Heart right ventricle (tissue), 16 donors: Measurements from ENCODE around the gene MB21D2. TPM values are rescaled to one million over a fixed set of nuclear protein-coding genes. Genes with fewer than 3 reads are reported as not detected.

Experiments used
- ATAC-seq, 8 donors: fragments of 200-7000 bp; cut with Tn5 transposase; one replicate each; pipeline ENCODE4 v1.9.1; 2020; ENCODE audit warnings: mild to moderate bottlenecking in 8 of 8, moderate library complexity in 8 of 8, moderate number of reproducible peaks in 1 of 8
- DNase-seq, 2 donors: peaks; one replicate each; pipeline ENCODE4 v3.0.0-alpha.2; 2020
- H3K27ac ChIP-seq, 10 donors: fragments of 200-600 bp; sonication (generic) in 2 of 10; one replicate each; pipeline versions ENCODE4 v1.5.0 to v1.8.0; 2020 to 2022; ENCODE audit warnings: mild to moderate bottlenecking in 3 of 10
- H3K27me3 ChIP-seq, 7 donors: fragments of 200-600 bp; one replicate each; pipeline ENCODE4 v1.8.0; 2021 to 2022; ENCODE audit warnings: mild to moderate bottlenecking in 2 of 7
- H3K36me3 ChIP-seq, 9 donors: fragments of 200-600 bp; sonication (generic) in 1 of 9; one replicate each; pipeline versions ENCODE4 v1.5.0 to v1.8.0; 2020 to 2022; ENCODE audit warnings: mild to moderate bottlenecking in 2 of 9
- H3K4me1 ChIP-seq, 9 donors: fragments of 200-600 bp; sonication (generic) in 1 of 9; one replicate each; pipeline versions ENCODE4 v1.5.0 to v1.8.0; 2020 to 2022; ENCODE audit warnings: mild to moderate bottlenecking in 4 of 9
- H3K4me3 ChIP-seq, 10 donors: fragments of 200-600 bp; sonication (generic) in 2 of 10; one replicate each; pipeline versions ENCODE4 v1.5.0 to v1.8.0; 2020 to 2022; ENCODE audit warnings: mild to moderate bottlenecking in 7 of 10, moderate library complexity in 2 of 10
- H3K9me3 ChIP-seq, 11 donors: fragments of 200-600 bp in 10 of 11; sonication (generic) in 2 of 11; one replicate each; pipeline versions ENCODE4 v1.5.0 to v1.8.0; 2013 to 2022; ENCODE audit warnings: mild to moderate bottlenecking in 2 of 11, control low read depth in 1 of 11, moderate library complexity in 1 of 11
- WGBS, 2 donors: extraction: QIAGEN DNeasy Blood & Tissue Kit; methylation state at CpG; one replicate each; pipeline ENCODE4 v1.1.7; 2013; ENCODE audit warnings: inconsistent platforms in 1 of 2; 5-methylcytosine and 5-hydroxymethylcytosine counted together
- intact Hi-C, 10 donors: fragments of 100-400 bp; cut with DNase I; formaldehyde crosslinking; loops; one replicate each; pipeline versions ENCODE4 v1.11.1 to v1.14.2; 2022
- polyA plus RNA-seq, 2 donors: library from polyadenylated mRNA; stranded (reverse); fragments of 200-250 nt; gene quantifications; one replicate each; pipeline ENCODE4 v1.2.3, GENCODE V29; 2013
- total RNA-seq, 10 donors: library from RNA; stranded (reverse); fragmentation: NEBNext Ultra II Directional in 3 of 10; extraction: Animal tissue kit (Norgen Biotek cat#: 25700) in 3 of 10; gene quantifications; one replicate each; pipeline versions ENCODE4 v1.2.1 to v1.2.4, GENCODE V29; 2021 to 2023
- TF ChIP-seq, protein P1 (sequence below), 9 donors: fragments of 200-600 bp; sonication (generic) in 2 of 9; IDR thresholded peaks; one replicate each; pipeline versions ENCODE4 v1.5.0 to v1.8.0; 2021 to 2022; ENCODE audit warnings: antibody characterized with exemption in 9 of 9, mild to moderate bottlenecking in 5 of 9, moderate library complexity in 1 of 9
- donor health status: Arrhythmogenic right ventricular cardiomyopathy.
- donor health status: ischemic (EF 13 %, LVEDD 7.1; RV severe dilation, severe dysfunction).
- donor health status: healthy with polysubstance abuse.
- donor health status: DM: no; HTN: yes; CAD: no.
- donor health status: DM: no; HTN: no; CAD: no.
- donor health status: ischemic (EF 25% LVEDD 6.9; RV normal size, moderate dysfunction).
- donor health status: ischemic (EF 25% LVEDD 5.7; RV mildly dilated, moderate dysfunction).
- donor health status: healthy.
- donor health status: DM: yes; HTN: yes; CAD: no.
- donor health status: Ischemic cardiomyopathy.
- donor health status: ischemic (EF 35%, LVEDD 5.7; RV mildly dilated, moderate dysfunction).
- donor health status: nonischemic (EF 11% LVEDD 7.7; RV severe dilation, severe dysfunction).
- donor health status: DM: yes; HTN: yes; CAD: no.
- donor health status: PGD.
- donor health status: ischemic (EF 29% LVEDD 5.4; RV normal size, mild dysfunction).
- donor health status: nonischemic (EF 23%, LVEDD 6.1; RV moderate dilation, normal function).

The MB21D2 gene
- total and polyA plus RNA-seq, 12 donors: 0.80 to 4.4 (median 2.8) TPM

DNA sequence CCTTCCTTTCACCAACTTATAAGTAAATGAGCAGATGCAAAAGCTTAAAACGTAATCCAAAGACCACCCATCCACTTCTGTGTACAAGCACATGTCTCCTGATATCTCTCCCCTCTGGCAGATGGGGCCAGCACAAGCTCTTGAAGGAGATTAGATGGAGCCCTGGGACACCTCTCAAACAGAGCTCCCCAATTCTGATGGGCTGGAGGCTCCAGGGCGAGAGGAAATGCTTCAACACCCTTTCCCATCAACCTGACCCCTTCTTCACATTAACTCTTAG, 73.2 kb downstream of the MB21D2 start:
- ATAC-seq (no peak), DNase-seq (no peak)
- no peaks in the 10 kb centered on the region for H3K27me3 ChIP-seq
- TF ChIP-seq, protein P1, sequence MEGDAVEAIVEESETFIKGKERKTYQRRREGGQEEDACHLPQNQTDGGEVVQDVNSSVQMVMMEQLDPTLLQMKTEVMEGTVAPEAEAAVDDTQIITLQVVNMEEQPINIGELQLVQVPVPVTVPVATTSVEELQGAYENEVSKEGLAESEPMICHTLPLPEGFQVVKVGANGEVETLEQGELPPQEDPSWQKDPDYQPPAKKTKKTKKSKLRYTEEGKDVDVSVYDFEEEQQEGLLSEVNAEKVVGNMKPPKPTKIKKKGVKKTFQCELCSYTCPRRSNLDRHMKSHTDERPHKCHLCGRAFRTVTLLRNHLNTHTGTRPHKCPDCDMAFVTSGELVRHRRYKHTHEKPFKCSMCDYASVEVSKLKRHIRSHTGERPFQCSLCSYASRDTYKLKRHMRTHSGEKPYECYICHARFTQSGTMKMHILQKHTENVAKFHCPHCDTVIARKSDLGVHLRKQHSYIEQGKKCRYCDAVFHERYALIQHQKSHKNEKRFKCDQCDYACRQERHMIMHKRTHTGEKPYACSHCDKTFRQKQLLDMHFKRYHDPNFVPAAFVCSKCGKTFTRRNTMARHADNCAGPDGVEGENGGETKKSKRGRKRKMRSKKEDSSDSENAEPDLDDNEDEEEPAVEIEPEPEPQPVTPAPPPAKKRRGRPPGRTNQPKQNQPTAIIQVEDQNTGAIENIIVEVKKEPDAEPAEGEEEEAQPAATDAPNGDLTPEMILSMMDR (IDR thresholded peaks at IDR 0.05): no peak
- intact Hi-C loops: no loop called here
- WGBS, 2 donors: 70 to 76% methylated on average over 2 of the region's 2 CpGs
- no peaks in the 10 kb centered on the region for H3K9me3 ChIP-seq
- no peak overlapping the region for H3K27ac ChIP-seq
- no peak overlapping the region for H3K4me3 ChIP-seq
- no peaks in the 10 kb centered on the region for H3K36me3 ChIP-seq
- peaks cover 0 to 59% (median 17%) of the 10 kb centered on the region in 9 donors for H3K4me1 ChIP-seq

DNA sequence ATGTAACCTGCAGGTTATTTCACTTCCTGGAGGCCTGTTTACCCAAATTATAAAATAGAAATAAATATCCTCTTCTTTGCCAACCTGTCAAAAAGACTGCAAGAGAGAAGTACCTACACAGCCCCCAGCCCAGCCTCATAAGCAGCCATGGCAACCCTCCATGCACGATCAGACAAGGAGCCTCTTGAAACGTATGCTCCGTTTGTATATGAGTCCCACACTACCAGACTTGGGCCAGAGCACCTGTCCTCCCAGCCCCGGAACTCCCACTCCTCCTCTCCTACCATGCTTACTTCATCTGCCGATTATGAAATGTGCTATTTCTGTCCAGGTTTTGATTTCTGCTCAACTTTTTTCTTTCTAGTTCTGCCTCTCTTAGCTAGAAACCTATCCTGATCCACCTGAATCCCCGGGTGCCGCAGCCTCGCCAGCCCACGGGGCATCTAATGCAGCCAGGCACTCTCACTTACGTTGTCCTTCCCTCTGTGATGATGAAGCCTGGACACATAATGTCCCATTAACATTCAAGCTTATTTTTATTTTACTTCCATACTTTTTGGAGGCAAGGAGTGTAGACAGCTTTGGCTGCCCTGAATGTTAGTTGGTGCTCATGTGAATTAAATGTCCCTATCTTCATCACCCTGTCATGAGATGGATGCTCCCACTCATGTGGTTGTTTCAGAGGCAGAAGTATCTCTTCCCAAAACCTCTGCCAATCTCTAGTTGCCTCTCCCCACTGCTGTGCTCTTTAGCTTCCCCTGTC, 73.8 kb downstream of the MB21D2 start:
- H3K9me3 ChIP-seq: no peaks in the 10 kb centered on the region
- no peaks in the 10 kb centered on the region for H3K36me3 ChIP-seq
- no peak overlapping the region for H3K27ac ChIP-seq
- DNase-seq (no peak), ATAC-seq (peak in 1 of 8 donors; percentile 22)
- WGBS, 2 donors: 83% methylated on average over 10 of the region's 10 CpGs
- H3K27me3 ChIP-seq: no peaks in the 10 kb centered on the region
- no peak overlapping the region for H3K4me3 ChIP-seq
- H3K4me1 ChIP-seq: peaks cover 0 to 58% (median 17%) of the 10 kb centered on the region in 9 donors
- intact Hi-C loops: no loop called here
- TF ChIP-seq, protein P1 (IDR thresholded peaks at IDR 0.05): no peak

DNA sequence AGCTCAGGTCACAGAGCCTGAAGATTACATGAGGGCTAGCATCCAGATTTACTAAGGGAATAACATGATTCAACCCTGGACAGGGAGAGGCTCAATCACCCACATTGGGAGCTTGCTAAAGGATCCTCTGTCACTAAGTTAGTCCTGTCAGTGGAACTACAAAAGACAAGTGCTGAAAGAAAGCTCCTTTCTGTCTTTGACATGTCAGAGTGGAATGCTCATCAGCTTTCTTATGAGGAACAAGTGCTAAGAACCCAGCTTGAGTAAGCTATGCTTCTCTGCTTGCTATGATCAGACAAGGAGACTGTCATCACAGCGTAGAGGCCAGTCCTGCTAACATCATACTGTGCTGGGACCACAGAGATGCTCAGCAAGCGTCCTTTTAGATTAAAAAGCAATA, 74.5 kb downstream of the MB21D2 start:
- ATAC-seq: no peak
- WGBS, 2 donors: 94% methylated on average over 2 of the region's 2 CpGs

DNA sequence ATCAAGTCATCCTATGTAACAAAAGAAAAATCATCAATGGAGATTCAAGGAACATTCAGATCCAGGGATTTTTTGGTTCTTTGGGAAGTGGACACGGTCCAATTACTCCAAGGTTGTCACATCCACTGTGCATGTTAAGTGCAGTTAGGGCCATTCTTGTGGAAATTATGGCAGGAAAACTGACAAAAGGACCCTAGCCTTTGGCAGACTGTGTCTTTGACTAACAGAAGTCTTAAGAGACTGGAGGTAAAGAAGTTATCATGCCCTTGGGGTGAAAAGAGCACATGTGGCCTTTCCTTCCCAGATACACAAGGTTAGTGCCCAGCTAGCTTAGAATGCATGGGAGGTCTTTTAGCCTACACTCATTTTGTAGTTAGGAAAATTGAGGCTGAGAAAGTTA, 74.9 kb downstream of the MB21D2 start:
- 94 to 95% methylated on average over 1 of the region's 1 CpG for WGBS, 2 donors
- Histone ChIP-seq H3K4me3 (no peak overlapping the region), H3K27me3 (no peaks in the 10 kb centered on the region), H3K36me3 (no peaks in the 10 kb centered on the region), H3K4me1 (peaks cover 0 to 46% (median 13%) of the 10 kb centered on the region in 9 donors), H3K27ac (no peak overlapping the region), H3K9me3 (no peaks in the 10 kb centered on the region)
- TF ChIP-seq, protein P1 (IDR thresholded peaks at IDR 0.05): no peak
- DNase-seq: no peak
- ATAC-seq: no peak
- intact Hi-C loops: no loop called here

More for the DNA sequence above, 74.5 kb downstream of the MB21D2 start:
- no peaks in the 10 kb centered on the region for H3K9me3 ChIP-seq
- no peaks in the 10 kb centered on the region for H3K27me3 ChIP-seq
- no peak for DNase-seq
- H3K36me3 ChIP-seq: no peaks in the 10 kb centered on the region
- TF ChIP-seq, protein P1 (IDR thresholded peaks at IDR 0.05): no peak
- H3K4me3 ChIP-seq: no peak overlapping the region
- peaks cover 0 to 50% (median 17%) of the 10 kb centered on the region in 9 donors for H3K4me1 ChIP-seq
- no peak overlapping the region for H3K27ac ChIP-seq
- intact Hi-C loops: no loop called here
